Thyroid gland (tissue), 4 donors: ENCODE data around the gene SPEF2. TPM values are rescaled to one million over a fixed set of nuclear protein-coding genes. Genes with fewer than 3 reads are reported as not detected.

Experiments
- DNase-seq, 2 donors: peaks; one replicate each; pipeline ENCODE4 v3.0.0-alpha.2; 2019
- H3K27ac ChIP-seq, 3 donors: fragments of 200-600 bp; sonication (generic); 1 replicate in 2 of 3; 2 replicates in 1 of 3; pipeline ENCODE4 v1.5.1; 2016 to 2019; ENCODE audit warnings: mild to moderate bottlenecking in 1 of 3, moderate library complexity in 1 of 3
- H3K27me3 ChIP-seq: fragments of 200-600 bp; sonication (generic); one replicate; pipeline ENCODE4 v1.5.1; 2019
- H3K36me3 ChIP-seq, 2 donors: fragments of 200-600 bp; sonication (generic); one replicate each; pipeline ENCODE4 v1.5.1; 2016 to 2019
- H3K4me1 ChIP-seq, 2 donors: fragments of 200-600 bp; sonication (generic); one replicate each; pipeline ENCODE4 v1.5.1; 2017 to 2019
- H3K4me3 ChIP-seq, 3 donors: fragments of 200-600 bp; sonication (generic); replicated peaks in 1 of 3; 1 replicate in 2 of 3; 2 replicates in 1 of 3; pipeline ENCODE4 v1.5.1; 2016; ENCODE audit warnings: mild to moderate bottlenecking in 1 of 3
- H3K9me3 ChIP-seq: fragments of 200-600 bp; sonication (generic); one replicate; pipeline ENCODE4 v1.5.1; 2017
- POLR2A ChIP-seq, 2 donors: fragments of 450-650 bp; IDR thresholded peaks; one replicate each; pipeline ENCODE4 v1.6.1; 2017; ENCODE audit warnings: antibody characterized with exemption in 2 of 2, mild to moderate bottlenecking in 2 of 2, moderate library complexity in 1 of 2
- WGBS, 2 donors: methylation state at CpG; one replicate each; pipeline ENCODE4 v1.1.5; 2017; 5-methylcytosine and 5-hydroxymethylcytosine counted together
- intact Hi-C: fragments of 100-400 bp; cut with DNase I; formaldehyde crosslinking; loops from one replicate; pipeline ENCODE4 v1.15.1; 2023
- total RNA-seq, 4 donors: library from RNA; depleted of rRNA; stranded (reverse); fragments of >200 nt; gene quantifications; one replicate each; pipeline ENCODE4 v1.2.3, GENCODE V29; 2016
- TF ChIP-seq, protein P1 (sequence below), 6 experiments: fragments of 200-600 bp in 3 of 6; fragments of 450-650 bp in 3 of 6; sonication (generic) in 3 of 6; IDR thresholded peaks; one replicate each; pipeline ENCODE4 v1.5.1; 2016 to 2019; ENCODE audit warnings: antibody characterized with exemption in 6 of 6, mild to moderate bottlenecking in 2 of 6, inconsistent platforms in 1 of 6, moderate library complexity in 1 of 6

SPEF2 gene
- total RNA-seq, 4 donors from 2014 or later: 17.7 to 39.5 (median 21.5) TPM

GRCh38 chr5:35651002-35651756 is 33.5 kb downstream of the SPEF2 start:
- H3K27me3 ChIP-seq: no peaks in the 10 kb centered on the region
- H3K27ac ChIP-seq: no peak overlapping the region
- DNase-seq: peak; percentile 16 to 19
- 53 to 60% methylated on average over 4 of the region's 4 CpGs for WGBS, 2 donors
- intact Hi-C loops: no loop called here
- no peaks in the 10 kb centered on the region for H3K4me1 ChIP-seq
- no peaks in the 10 kb centered on the region for H3K36me3 ChIP-seq
- TF ChIP-seq, protein P1, sequence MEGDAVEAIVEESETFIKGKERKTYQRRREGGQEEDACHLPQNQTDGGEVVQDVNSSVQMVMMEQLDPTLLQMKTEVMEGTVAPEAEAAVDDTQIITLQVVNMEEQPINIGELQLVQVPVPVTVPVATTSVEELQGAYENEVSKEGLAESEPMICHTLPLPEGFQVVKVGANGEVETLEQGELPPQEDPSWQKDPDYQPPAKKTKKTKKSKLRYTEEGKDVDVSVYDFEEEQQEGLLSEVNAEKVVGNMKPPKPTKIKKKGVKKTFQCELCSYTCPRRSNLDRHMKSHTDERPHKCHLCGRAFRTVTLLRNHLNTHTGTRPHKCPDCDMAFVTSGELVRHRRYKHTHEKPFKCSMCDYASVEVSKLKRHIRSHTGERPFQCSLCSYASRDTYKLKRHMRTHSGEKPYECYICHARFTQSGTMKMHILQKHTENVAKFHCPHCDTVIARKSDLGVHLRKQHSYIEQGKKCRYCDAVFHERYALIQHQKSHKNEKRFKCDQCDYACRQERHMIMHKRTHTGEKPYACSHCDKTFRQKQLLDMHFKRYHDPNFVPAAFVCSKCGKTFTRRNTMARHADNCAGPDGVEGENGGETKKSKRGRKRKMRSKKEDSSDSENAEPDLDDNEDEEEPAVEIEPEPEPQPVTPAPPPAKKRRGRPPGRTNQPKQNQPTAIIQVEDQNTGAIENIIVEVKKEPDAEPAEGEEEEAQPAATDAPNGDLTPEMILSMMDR (IDR thresholded peaks at IDR 0.05): peak in 1 of 6 experiments; percentile 35
- no peak for TF ChIP-seq POLR2A (IDR thresholded peaks at IDR 0.05)
- H3K9me3 ChIP-seq: no peaks in the 10 kb centered on the region
- H3K4me3 ChIP-seq: no peak overlapping the region

GRCh38 chr5:35656721-35657120 is 39.1 kb downstream of the SPEF2 start:
- H3K4me1 ChIP-seq: no peaks in the 10 kb centered on the region
- no peak for TF ChIP-seq POLR2A (IDR thresholded peaks at IDR 0.05)
- TF ChIP-seq, protein P1 (IDR thresholded peaks at IDR 0.05): no peak
- no peaks in the 10 kb centered on the region for H3K27me3 ChIP-seq
- H3K9me3 ChIP-seq: no peaks in the 10 kb centered on the region
- intact Hi-C loops: no loop called here
- H3K27ac ChIP-seq: no peak overlapping the region
- H3K36me3 ChIP-seq: no peaks in the 10 kb centered on the region
- no peak overlapping the region for H3K4me3 ChIP-seq
- no peak for DNase-seq

DNA sequence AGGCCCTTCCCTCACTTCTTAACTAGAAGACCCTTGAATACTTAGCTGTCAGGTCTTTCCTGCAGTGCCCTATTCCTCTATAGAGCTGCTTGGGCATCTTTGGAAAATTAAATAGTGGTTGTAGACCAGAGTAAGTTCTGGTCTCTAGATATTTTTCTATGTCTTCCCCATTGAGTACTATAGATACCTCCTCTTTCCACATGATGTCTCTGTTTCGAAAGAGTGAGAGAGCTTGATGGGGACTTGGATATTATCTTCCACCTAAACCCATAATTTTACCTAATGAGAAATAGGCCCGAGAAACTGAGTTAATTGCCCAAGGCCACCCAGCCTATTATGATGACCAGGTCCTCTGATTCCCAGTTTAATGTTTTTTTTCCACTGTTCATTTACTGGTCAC is 40.2 kb downstream of the SPEF2 start:
- no peaks in the 10 kb centered on the region for H3K9me3 ChIP-seq
- no peak for TF ChIP-seq POLR2A (IDR thresholded peaks at IDR 0.05)
- TF ChIP-seq, protein P1 (IDR thresholded peaks at IDR 0.05): no peak
- no peak for DNase-seq
- no peak overlapping the region for H3K27ac ChIP-seq
- H3K4me3 ChIP-seq: no peak overlapping the region
- intact Hi-C loops: no loop called here
- H3K36me3 ChIP-seq: no peaks in the 10 kb centered on the region
- H3K4me1 ChIP-seq: no peaks in the 10 kb centered on the region
- WGBS, 2 donors: 91 to 96% methylated on average over 2 of the region's 2 CpGs
- no peaks in the 10 kb centered on the region for H3K27me3 ChIP-seq

- Histone ChIP-seq H3K36me3 (no peaks in the 10 kb centered on the region), H3K4me3 (no peak overlapping the region), H3K9me3 (no peaks in the 10 kb centered on the region), H3K27ac (no peak overlapping the region), H3K27me3 (no peaks in the 10 kb centered on the region), H3K4me1 (no peaks in the 10 kb centered on the region)
- no peak for DNase-seq
- TF ChIP-seq POLR2A (IDR thresholded peaks at IDR 0.05): no peak
- intact Hi-C loops: no loop called here
These were observed 41.9 kb downstream of the SPEF2 start for GRCh38 chr5:35659556-35659955.

DNA sequence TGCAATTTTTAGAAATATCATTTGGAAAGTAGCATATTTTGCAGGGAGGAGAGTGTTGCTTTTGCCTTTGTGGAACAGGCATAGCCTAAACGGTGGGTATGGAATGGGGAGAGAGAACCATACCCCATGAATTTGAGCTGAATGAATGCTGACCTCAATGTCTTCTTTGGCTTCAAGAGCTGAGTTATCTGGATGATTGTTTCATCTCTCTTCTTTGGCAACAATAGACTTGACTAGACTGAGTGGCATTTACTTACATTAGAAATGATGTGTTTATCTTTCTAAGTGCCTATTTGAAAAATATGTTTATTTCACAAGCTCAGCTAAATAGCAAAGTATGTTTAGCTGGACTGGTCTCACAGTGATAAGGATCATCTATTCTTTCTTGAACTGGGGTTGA is 42.8 kb downstream of the SPEF2 start:
- H3K36me3 ChIP-seq: no peaks in the 10 kb centered on the region
- intact Hi-C loops: no loop called here
- no peaks in the 10 kb centered on the region for H3K27me3 ChIP-seq
- no peaks in the 10 kb centered on the region for H3K4me1 ChIP-seq
- no peak for DNase-seq
- 70 to 74% methylated on average over 1 of the region's 1 CpG for WGBS, 2 donors
- H3K27ac ChIP-seq: no peak overlapping the region
- H3K4me3 ChIP-seq: no peak overlapping the region
- no peak for TF ChIP-seq POLR2A (IDR thresholded peaks at IDR 0.05)
- TF ChIP-seq, protein P1 (IDR thresholded peaks at IDR 0.05): no peak
- H3K9me3 ChIP-seq: no peaks in the 10 kb centered on the region
